HepG2 (cell line): ENCODE measurements around the gene CRMP1. TPM values are rescaled to one million over a fixed set of nuclear protein-coding genes. Genes with fewer than 3 reads are reported as not detected.

Source experiments
- ATAC-seq: fragments of 200-7000 bp; cut with Tn5 transposase; 3 replicates; pipeline ENCODE4 v1.9.1; 2020; ENCODE audit warnings: mild to moderate bottlenecking, moderate library complexity
- BruUV-seq: library from RNA; stranded (reverse); fragments of 400-500 nt; replicated peaks from 2 replicates; lab custom pipeline; 2021; lab: Mats Ljungman, UMichigan
- CTCF ChIA-PET: fragments of 300-600 bp; formaldehyde crosslinking; extraction: SDS; loops from one replicate; lab custom pipeline; 2021; ENCODE audit warnings: low total read pairs, inconsistent platforms, low intra/inter-chr PET ratio; lab: Yijun Ruan, JAX
- POLR2A ChIA-PET: fragments of 350-600 bp; sonication (Branson Sonifier 250); formaldehyde crosslinking; loops from one replicate; lab custom pipeline; 2020; ENCODE audit warnings: antibody characterized with exemption, inconsistent platforms; lab: Yijun Ruan, JAX
- DNase-seq: peaks from one replicate; pipeline ENCODE4 v3.0.0-alpha.2; 2015; ENCODE audit warnings: low spot score
- FAIRE-seq: peaks from 3 replicates; lab custom pipeline; 2011; peaks lifted over from hg19 to GRCh38; lab: Jason Lieb, UNC
- H2AFZ ChIP-seq: one replicate; pipeline ENCODE4 v1.6.1; 2011; ENCODE audit warnings: low read length, inconsistent platforms
- H3K27ac ChIP-seq: fragments of 300-600 bp; 3 replicates; pipeline ENCODE4 v1.8.0; 2011; ENCODE audit warnings: mixed run types, mild to moderate bottlenecking, mixed read lengths, low read length, inconsistent platforms; ENCODE audit not compliant: insufficient read depth; ENCODE audit errors: extremely low read length
- H3K27me3 ChIP-seq, 2 experiments: fragments of 200-600 bp in 1 of 2; 2 replicates in 1 of 2; 3 replicates in 1 of 2; pipeline versions ENCODE4 v1.6.0 to v1.8.0; 2011; ENCODE audit warnings: low read length in 2 of 2, mild to moderate bottlenecking in 2 of 2, moderate library complexity in 2 of 2, inconsistent platforms in 1 of 2; ENCODE audit not compliant: insufficient read depth in 2 of 2, control insufficient read depth in 1 of 2
- H3K36me3 ChIP-seq, 2 experiments: fragments of 200-600 bp in 1 of 2; replicated peaks in 1 of 2; 2 replicates in 1 of 2; 3 replicates in 1 of 2; pipeline versions ENCODE4 v1.5.1 to v1.8.0; 2011; ENCODE audit warnings: low read length in 2 of 2, inconsistent platforms in 1 of 2; ENCODE audit not compliant: insufficient read depth in 2 of 2, control insufficient read depth in 1 of 2
- H3K4me1 ChIP-seq: 2 replicates; pipeline ENCODE4 v1.5.1; 2012; ENCODE audit warnings: low read length, inconsistent platforms; ENCODE audit not compliant: insufficient read depth
- H3K4me2 ChIP-seq: 2 replicates; pipeline ENCODE4 v1.6.0; 2011; ENCODE audit warnings: low read depth, low read length, inconsistent platforms
- H3K4me3 ChIP-seq, 3 experiments: fragments of 200-600 bp in 1 of 3; sonication (generic), shearing (Covaris generic) in 1 of 3; replicated peaks in 1 of 3; 2 replicates each; pipeline ENCODE4 v1.5.1; 2011 to 2016; ENCODE audit warnings: low read length in 3 of 3, inconsistent platforms in 2 of 3, low read depth in 2 of 3, mild to moderate bottlenecking in 2 of 3, control low read depth in 1 of 3, mixed read lengths in 1 of 3; ENCODE audit not compliant: insufficient read depth in 1 of 3
- H3K79me2 ChIP-seq: one replicate; pipeline ENCODE4 v1.6.1; 2011; ENCODE audit warnings: low read length, inconsistent platforms; ENCODE audit not compliant: insufficient read depth
- H3K9ac ChIP-seq: 2 replicates; pipeline ENCODE4 v1.6.0; 2011; ENCODE audit warnings: mild to moderate bottlenecking, low read depth, low read length, inconsistent platforms; ENCODE audit not compliant: insufficient read depth
- H3K9me3 ChIP-seq: 2 replicates; pipeline ENCODE4 v1.5.1; 2012; ENCODE audit warnings: mild to moderate bottlenecking, low read length
- H4K20me1 ChIP-seq: 2 replicates; pipeline ENCODE4 v1.6.0; 2011; ENCODE audit warnings: inconsistent platforms, mild to moderate bottlenecking, low read length, moderate library complexity; ENCODE audit not compliant: insufficient read depth
- BCL3 ChIP-seq: sonication (generic); formaldehyde crosslinking; IDR thresholded peaks from 2 replicates; pipeline ENCODE4 v1.5.1; 2020; ENCODE audit warnings: mild to moderate bottlenecking, missing genetic modification reagents, moderate library complexity
- CREB1 ChIP-seq, 2 experiments: fragments of 450-650 bp in 1 of 2; IDR thresholded peaks; 2 replicates each; pipeline ENCODE4 v1.6.1; 2016 to 2017; ENCODE audit warnings: control low read depth in 1 of 2, mild to moderate bottlenecking in 1 of 2, missing compliant biosample characterization in 1 of 2, missing genetic modification characterization in 1 of 2
- GATA4 ChIP-seq: sonication (generic); IDR thresholded peaks from 2 replicates; pipeline ENCODE4 v1.6.1; 2016; ENCODE audit warnings: antibody characterized with exemption, low read depth, borderline replicate concordance
- HINFP ChIP-seq: sonication (generic); formaldehyde crosslinking; IDR thresholded peaks from 2 replicates; pipeline ENCODE4 v1.4.0; 2020; ENCODE audit warnings: low read depth, mild to moderate bottlenecking, missing genetic modification reagents
- HNF1B ChIP-seq: sonication (generic); formaldehyde crosslinking; IDR thresholded peaks from 2 replicates; pipeline ENCODE4 v1.5.1; 2020; ENCODE audit warnings: mild to moderate bottlenecking, moderate library complexity, missing genetic modification reagents
- HNRNPUL1 ChIP-seq: fragments of 200-400 bp; formaldehyde crosslinking; IDR thresholded peaks from 2 replicates; pipeline ENCODE4 v1.6.1; 2017; ENCODE audit warnings: low read depth, mild to moderate bottlenecking, low read length, moderate library complexity
- MIER3 ChIP-seq: IDR thresholded peaks from 2 replicates; pipeline ENCODE4 v1.6.1; 2016; ENCODE audit warnings: missing compliant biosample characterization, borderline replicate concordance
- PAXIP1 ChIP-seq: sonication (generic); formaldehyde crosslinking; conservative IDR thresholded peaks from 2 replicates; pipeline ENCODE4 v1.4.0; 2020; ENCODE audit warnings: mild to moderate bottlenecking, missing genetic modification reagents, moderate library complexity
- ZKSCAN1 ChIP-seq: fragments of 150-350 bp; IDR thresholded peaks from 2 replicates; pipeline ENCODE4 v1.6.1; 2014; ENCODE audit warnings: low read length
- ZNF225 ChIP-seq: sonication (generic); formaldehyde crosslinking; IDR thresholded peaks from 2 replicates; pipeline ENCODE4 v1.4.0; 2020; ENCODE audit warnings: mild to moderate bottlenecking, missing genetic modification reagents
- ZNF644 ChIP-seq: IDR thresholded peaks from 2 replicates; pipeline ENCODE4 v1.6.1; 2016; ENCODE audit warnings: low read depth
- ZNF772 ChIP-seq: sonication (generic); formaldehyde crosslinking; IDR thresholded peaks from 2 replicates; pipeline ENCODE4 v1.5.0; 2020; ENCODE audit warnings: mild to moderate bottlenecking, missing genetic modification reagents
- WGBS: methylation state at CpG from one replicate; pipeline ENCODE4 v1.1.6; 2017; ENCODE audit warnings: low lambda C conversion rate; 5-methylcytosine and 5-hydroxymethylcytosine counted together
- in situ Hi-C: cut with HindIII; loops from 2 replicates; pipeline ENCODE4 v1.10.0; 2017; ENCODE audit warnings: low pct_unique_long_range_greater_than_20kb; ENCODE audit not compliant: extremely low pct_ligation_motif_present
- intact Hi-C: fragments of 100-400 bp; cut with micrococcal nuclease; formaldehyde crosslinking; loops from one replicate; pipeline ENCODE4 v1.10.0; 2022; ENCODE audit not compliant: unreplicated experiment
- polyA plus RNA-seq, 8 experiments: library from polyadenylated mRNA; depleted of rRNA in 3 of 8; stranded (reverse) in 7 of 8; unstranded in 1 of 8; fragments of >200 nt; fragmentation: Illumina TruSeq in 4 of 8; extraction: Trizol in 4 of 8; gene quantifications; 2 replicates each; pipeline versions ENCODE4 v1.2.1 to v1.2.3, GENCODE V29; 2011 to 2016; ENCODE audit warnings: low read depth in 4 of 8, missing spikeins in 1 of 8, mixed read lengths in 1 of 8; ENCODE audit not compliant: insufficient read depth in 1 of 8
- total RNA-seq, 5 experiments: library from RNA; depleted of rRNA; stranded (reverse); fragments of >200 nt; fragmentation: Illumina TruSeq; extraction: Trizol; gene quantifications; 2 replicates each; pipeline ENCODE4 v1.2.3, GENCODE V29; 2016; ENCODE audit warnings: low read depth in 1 of 5

Gene CRMP1
- total and polyA plus RNA-seq, 2 of the 13 experiments (the other 11 are each of a cell fraction or from before 2014, with no cell fraction given): not detected

GRCh38 chr4:5913454-5913853 lies 20.6 kb upstream of the CRMP1 start:
- H3K9me3 ChIP-seq: no peaks in the 10 kb centered on the region
- ChIA-PET CTCF (no interaction called here), POLR2A (no interaction called here)
- ATAC-seq (no peak), DNase-seq (no peak), FAIRE-seq (no peak)
- H3K27me3 ChIP-seq: peaks cover 0 to 6% of the 10 kb centered on the region in 2 experiments; a peak in 3 of 5 replicates
- TF ChIP-seq HNRNPUL1 (no peak), CREB1 (IDR thresholded peaks at IDR 0.05) (no peak), CREB1 (CRISPR knock-in tag; IDR thresholded peaks at IDR 0.05) (no peak), ZNF772 (CRISPR knock-in tag) (no peak), HNF1B (CRISPR knock-in tag) (no peak), HINFP (CRISPR knock-in tag) (no peak), GATA4 (no peak), MIER3 (no peak), PAXIP1 (CRISPR knock-in tag) (no peak), ZKSCAN1 (no peak), BCL3 (no peak), ZNF225 (CRISPR knock-in tag) (no peak), ZNF644 (CRISPR knock-in tag) (no peak)
- intact Hi-C loops: no loop called here
- H3K4me3 ChIP-seq: no peak overlapping the region
- H2AFZ ChIP-seq: no peak overlapping the region
- no peak overlapping the region for H3K4me2 ChIP-seq
- no peak overlapping the region for H3K27ac ChIP-seq
- no peaks in the 10 kb centered on the region for H3K79me2 ChIP-seq
- 28% methylated on average over 7 of the region's 7 CpGs for WGBS
- no peaks in the 10 kb centered on the region for H4K20me1 ChIP-seq
- H3K9ac ChIP-seq: no peak overlapping the region
- H3K36me3 ChIP-seq: no peaks in the 10 kb centered on the region
- in situ Hi-C loops: no loop called here
- no peaks in the 10 kb centered on the region for H3K4me1 ChIP-seq
- no TSS peak for BruUV-seq
